ENCODE data around the gene OR1G1. TPM values are rescaled to one million over a fixed set of nuclear protein-coding genes. Genes with fewer than 3 reads are reported as not detected.
"Not testable (repeated sequence)": the region's sequence is repeated elsewhere in the genome, so short reads cannot be mapped to it uniquely, and the experiment has no call there.

Gene OR1G1
- under 1 TPM; 0.55 to 0.56 TPM for total RNA-seq
- not detected for polyA plus RNA-seq (ENCODE audit: insufficient read depth, low read depth, low replicate concordance)
- long read RNA-seq, donor 1 = 0 reads
- long read RNA-seq, donor 2 = 0 reads

DNA sequence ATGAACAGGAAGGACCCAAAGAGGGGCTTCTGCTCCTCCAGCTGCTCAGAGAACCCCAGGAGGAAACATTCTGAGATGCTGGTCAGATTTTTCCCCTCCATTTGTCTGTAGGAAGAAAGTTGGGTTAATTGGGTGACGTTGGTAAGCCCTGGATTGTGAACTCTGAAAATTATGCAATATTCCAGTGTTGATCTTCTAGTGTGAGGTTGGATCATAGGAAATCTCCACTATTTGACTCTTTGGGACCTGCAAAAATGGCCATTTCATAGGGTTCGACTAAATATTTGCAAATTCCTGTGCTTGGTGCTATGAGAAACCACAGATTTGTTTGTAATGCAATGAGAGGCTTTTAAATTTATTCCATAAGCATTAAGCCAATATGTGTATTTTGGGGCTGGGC lies at the start of gene OR1G1:
Gene OR1G1, minus strand, starts transcription at position 101 of the 400 bp plus-strand sequence. Its CDS starts 0 bp downstream, at position 101.
- no peaks in the 10 kb centered on the region for H3K27me3 ChIP-seq
- H3K4me1 ChIP-seq = no peaks in the 10 kb centered on the region
- H3K4me3 ChIP-seq = no peak within 1 kb of the TSS
- H3K27ac ChIP-seq = no peak within 1 kb of the TSS
- TF ChIP-seq POLR2A (IDR thresholded peaks at IDR 0.05) (no peak), CTCF (IDR thresholded peaks at IDR 0.05) (no peak)
- no peak for DNase-seq
- no peaks in the 10 kb centered on the region for H3K36me3 ChIP-seq (ENCODE audit: low read depth, missing control alignments)
- intact Hi-C loops (cut with DNase I; ENCODE audit: low total_unique reads) = no loop called here
- H3K9me3 ChIP-seq = no peaks in the 10 kb centered on the region
- 86 to 94% methylated on average over 2 of the region's 2 CpGs for WGBS, 2 donors

GRCh38 chr17:3167574-3167973 lies 40.2 kb upstream of the OR1G1 start:
- Histone ChIP-seq H3K27ac (no peak overlapping the region), H3K27me3 (no peaks in the 10 kb centered on the region), H3K36me3 (ENCODE audit: low read depth, missing control alignments) (no peaks in the 10 kb centered on the region), H3K4me1 (no peaks in the 10 kb centered on the region), H3K9me3 (no peaks in the 10 kb centered on the region), H3K4me3 (no peak overlapping the region)
- intact Hi-C loops (cut with DNase I; ENCODE audit: low total_unique reads) = no loop called here
- WGBS, 2 donors = 70 to 77% methylated on average over 5 of the region's 5 CpGs
- no peak for DNase-seq
- TF ChIP-seq POLR2A (IDR thresholded peaks at IDR 0.05) (no peak), CTCF (IDR thresholded peaks at IDR 0.05) (no peak)

- Histone ChIP-seq H3K27me3 (no peaks in the 10 kb centered on the region), H3K4me3 (no peak overlapping the region), H3K4me1 (no peaks in the 10 kb centered on the region), H3K9me3 (no peaks in the 10 kb centered on the region), H3K36me3 (ENCODE audit: low read depth, missing control alignments) (no peaks in the 10 kb centered on the region), H3K27ac (no peak overlapping the region)
- intact Hi-C loops (cut with DNase I; ENCODE audit: low total_unique reads) = no loop called here
- WGBS, 2 donors = 81 to 89% methylated on average over 1 of the region's 1 CpG
- TF ChIP-seq CTCF (IDR thresholded peaks at IDR 0.05) (no peak), POLR2A (IDR thresholded peaks at IDR 0.05) (no peak)
- no peak for DNase-seq
Observed at GRCh38 chr17:3157218-3157617, 29.9 kb upstream of the OR1G1 start.

DNA sequence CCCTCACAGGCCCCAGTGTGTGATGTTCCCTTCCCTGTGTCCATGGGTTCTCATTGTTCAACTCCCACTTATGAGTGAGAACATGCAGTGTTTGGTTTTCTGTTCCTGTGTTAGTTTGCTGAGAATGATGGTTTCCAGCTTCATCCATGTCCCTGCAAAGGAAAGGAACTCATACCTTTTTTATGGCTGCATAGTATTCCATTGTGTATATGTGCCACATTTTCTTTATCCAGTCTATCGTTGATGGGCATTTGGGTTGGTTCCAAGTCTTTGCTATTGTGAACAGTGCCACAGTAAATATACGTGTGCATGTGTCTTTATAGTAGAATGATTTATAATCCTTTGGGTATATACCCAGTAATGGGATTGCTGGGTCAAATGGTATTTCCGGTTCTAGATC lies 10.1 kb upstream of the OR1G1 start:
- H3K4me3 ChIP-seq; H3K36me3 ChIP-seq (ENCODE audit: low read depth, missing control alignments); H3K4me1 ChIP-seq; H3K27me3 ChIP-seq; H3K9me3 ChIP-seq; DNase-seq; intact Hi-C loops (cut with DNase I; ENCODE audit: low total_unique reads); H3K27ac ChIP-seq: not testable (repeated sequence)
- WGBS, 2 donors = 83 to 95% methylated on average over 3 of the region's 3 CpGs

DNA sequence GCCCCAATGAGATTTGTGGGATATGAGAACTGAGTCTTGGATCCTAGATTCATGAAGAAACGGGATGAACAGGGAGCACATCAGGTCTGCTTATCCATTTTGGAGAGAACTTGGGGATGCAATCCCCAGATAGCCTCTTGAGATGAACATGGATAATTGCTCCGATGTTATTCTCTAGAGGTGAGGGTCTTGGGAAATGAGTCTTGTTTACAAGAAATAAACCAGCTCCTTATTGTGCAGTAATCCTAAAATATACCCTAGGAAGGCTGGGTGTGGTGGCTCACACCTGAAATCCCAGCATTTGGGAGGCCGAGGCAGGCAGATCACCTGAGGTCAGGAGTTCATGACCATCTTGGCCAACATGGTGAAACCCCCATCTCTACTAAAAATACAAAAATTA lies 23.0 kb downstream of the OR1G1 start, which contains the start of gene OR1D2:
Gene OR1D2, minus strand, starts transcription at position 101 of the 400 bp plus-strand sequence. CDS start 11,426 bp downstream, outside the sequence.
- Histone ChIP-seq H3K9me3 (no peaks in the 10 kb centered on the region), H3K27ac (no peak within 1 kb of the TSS), H3K36me3 (ENCODE audit: low read depth, missing control alignments) (no peaks in the 10 kb centered on the region), H3K4me1 (no peaks in the 10 kb centered on the region), H3K4me3 (no peak within 1 kb of the TSS), H3K27me3 (no peaks in the 10 kb centered on the region)
- no peak for DNase-seq
- intact Hi-C loops (cut with DNase I; ENCODE audit: low total_unique reads) = no loop called here
- TF ChIP-seq CTCF (IDR thresholded peaks at IDR 0.05) (no peak), POLR2A (IDR thresholded peaks at IDR 0.05) (no peak)
- 70 to 89% methylated on average over 3 of the region's 3 CpGs for WGBS, 2 donors

Other genes with a start within 250 kb of the OR1G1 start
- gene OR1D5, start 63.9 kb downstream of the OR1G1 start, total RNA-seq = not detected
- gene OR1D5, start 63.9 kb downstream of the OR1G1 start, polyA plus RNA-seq (ENCODE audit: insufficient read depth, low read depth, low replicate concordance) = not detected
- gene OR1D2, start 23.1 kb downstream of the OR1G1 start, total RNA-seq = under 1 TPM; 0.39 to 0.62 TPM
- gene OR1D2, start 23.1 kb downstream of the OR1G1 start, polyA plus RNA-seq (ENCODE audit: insufficient read depth, low read depth, low replicate concordance) = not detected
- gene OR1A2, start 70.0 kb upstream of the OR1G1 start, total RNA-seq = not detected
- gene OR1A2, start 70.0 kb upstream of the OR1G1 start, polyA plus RNA-seq (ENCODE audit: insufficient read depth, low read depth, low replicate concordance) = not detected
- under 1 TPM in 1 of 2 donors, not detected in 1; 0.06 TPM for gene OR1A1, start 80.1 kb upstream of the OR1G1 start, total RNA-seq
- not detected for gene OR1A1, start 80.1 kb upstream of the OR1G1 start, polyA plus RNA-seq (ENCODE audit: insufficient read depth, low read depth, low replicate concordance)
- gene OR3A1, start 170.8 kb upstream of the OR1G1 start, total RNA-seq = 1 to 10 TPM; 6.6 to 7.9 TPM
- gene OR3A1, start 170.8 kb upstream of the OR1G1 start, polyA plus RNA-seq (ENCODE audit: insufficient read depth, low read depth, low replicate concordance) = 1.1 TPM